GM10248 (cell line): ENCODE results near the gene NUMA1.

Experiments used
- CTCF ChIA-PET: fragments of 300-600 bp; sonication (Branson Sonifier 250); formaldehyde crosslinking; extraction: SDS; loops from one replicate; lab custom pipeline; 2021; ENCODE audit warnings: antibody characterized with exemption; lab: Yijun Ruan, JAX
- POLR2A ChIA-PET: fragments of 350-650 bp; sonication (Branson Sonifier 250); formaldehyde crosslinking; extraction: SDS; loops from one replicate; lab custom pipeline; 2020; ENCODE audit warnings: antibody characterized with exemption; lab: Yijun Ruan, JAX
- DNase-seq: peaks from one replicate; pipeline ENCODE4 v3.0.0; 2012; ENCODE audit errors: extremely low spot score
- TF ChIP-seq, protein P1 (sequence below): IDR thresholded peaks from 2 replicates; pipeline ENCODE4 v1.5.1; 2012; ENCODE audit warnings: mild to moderate bottlenecking, low read depth; ENCODE audit errors: extremely low read depth, missing control alignments, control extremely low read depth

NUMA1 gene

DNA sequence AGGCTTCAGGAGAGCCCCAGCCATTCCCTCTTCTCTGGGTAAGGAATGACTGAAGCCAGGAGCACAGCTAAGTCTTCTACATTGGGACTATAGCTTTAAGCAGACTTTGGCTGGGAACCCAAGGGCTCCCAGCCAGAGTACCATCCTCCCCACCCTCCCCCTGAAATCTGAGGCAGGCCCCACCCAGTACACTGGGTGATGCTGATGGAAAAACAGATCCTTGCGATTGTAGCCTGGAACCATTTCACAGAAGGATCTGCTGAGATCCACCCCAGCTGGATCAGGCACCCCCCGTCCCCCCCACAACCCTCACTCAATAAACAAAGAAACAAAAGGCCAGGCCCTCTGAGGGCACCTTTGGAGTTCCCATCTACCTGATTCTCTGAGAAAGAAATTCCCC lies 41.9 kb downstream of the NUMA1 start:
- TF ChIP-seq, protein P1, sequence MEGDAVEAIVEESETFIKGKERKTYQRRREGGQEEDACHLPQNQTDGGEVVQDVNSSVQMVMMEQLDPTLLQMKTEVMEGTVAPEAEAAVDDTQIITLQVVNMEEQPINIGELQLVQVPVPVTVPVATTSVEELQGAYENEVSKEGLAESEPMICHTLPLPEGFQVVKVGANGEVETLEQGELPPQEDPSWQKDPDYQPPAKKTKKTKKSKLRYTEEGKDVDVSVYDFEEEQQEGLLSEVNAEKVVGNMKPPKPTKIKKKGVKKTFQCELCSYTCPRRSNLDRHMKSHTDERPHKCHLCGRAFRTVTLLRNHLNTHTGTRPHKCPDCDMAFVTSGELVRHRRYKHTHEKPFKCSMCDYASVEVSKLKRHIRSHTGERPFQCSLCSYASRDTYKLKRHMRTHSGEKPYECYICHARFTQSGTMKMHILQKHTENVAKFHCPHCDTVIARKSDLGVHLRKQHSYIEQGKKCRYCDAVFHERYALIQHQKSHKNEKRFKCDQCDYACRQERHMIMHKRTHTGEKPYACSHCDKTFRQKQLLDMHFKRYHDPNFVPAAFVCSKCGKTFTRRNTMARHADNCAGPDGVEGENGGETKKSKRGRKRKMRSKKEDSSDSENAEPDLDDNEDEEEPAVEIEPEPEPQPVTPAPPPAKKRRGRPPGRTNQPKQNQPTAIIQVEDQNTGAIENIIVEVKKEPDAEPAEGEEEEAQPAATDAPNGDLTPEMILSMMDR: no peak
- DNase-seq: no peak
- ChIA-PET CTCF (interaction anchor here (0.7 to 14.3 kb wide), 16 partner anchors 8 to 393 kb away, joined by 3 to 159 read pairs (median 4); no protein-coding TSS in a partner anchor), POLR2A (interaction anchor here (1.6 kb wide), 1 partner anchor 23 kb away, joined by 3 read pairs; no protein-coding TSS in a partner anchor)

DNA sequence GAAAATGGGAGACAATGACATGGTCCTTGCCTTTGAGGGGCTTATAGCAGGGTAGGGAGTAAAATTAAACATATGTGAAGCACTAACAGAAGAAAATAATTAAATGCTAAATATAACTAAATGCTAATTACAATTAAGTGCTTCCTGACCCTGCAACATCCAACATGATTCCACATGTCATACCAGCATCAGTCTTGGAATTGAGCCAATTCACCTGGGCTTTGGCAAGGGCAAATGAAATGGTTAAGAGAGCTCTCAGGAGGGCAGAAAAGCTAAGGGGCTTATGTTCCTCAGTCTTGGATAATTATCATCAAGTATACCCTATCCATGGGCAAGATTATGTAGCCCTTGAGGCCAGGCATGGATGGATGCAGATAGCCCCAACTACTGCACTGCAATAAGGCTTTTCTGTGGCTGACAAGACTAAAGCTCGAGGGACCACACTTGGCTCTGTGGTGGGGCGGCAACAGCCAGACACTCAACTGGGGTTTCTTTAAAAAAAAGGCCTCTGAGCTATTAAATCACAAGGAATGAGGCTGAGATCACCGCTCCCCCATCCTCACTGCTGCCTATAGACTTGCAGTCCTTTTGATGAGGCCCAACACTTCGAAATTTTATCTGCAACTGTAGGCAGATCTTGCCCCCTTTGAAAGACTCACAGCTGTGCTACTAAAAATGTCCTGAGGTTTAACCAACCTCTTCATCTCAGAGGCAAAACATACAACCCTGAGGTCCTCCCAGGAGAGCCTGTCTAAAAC lies 42.6 kb downstream of the NUMA1 start:
- ChIA-PET CTCF (interaction anchor here (0.7 to 14.3 kb wide), 9 partner anchors 9 to 394 kb away, joined by 3 to 159 read pairs (median 4); no protein-coding TSS in a partner anchor), POLR2A (no interaction called here)
- DNase-seq: no peak
- TF ChIP-seq, protein P1: no peak

DNA sequence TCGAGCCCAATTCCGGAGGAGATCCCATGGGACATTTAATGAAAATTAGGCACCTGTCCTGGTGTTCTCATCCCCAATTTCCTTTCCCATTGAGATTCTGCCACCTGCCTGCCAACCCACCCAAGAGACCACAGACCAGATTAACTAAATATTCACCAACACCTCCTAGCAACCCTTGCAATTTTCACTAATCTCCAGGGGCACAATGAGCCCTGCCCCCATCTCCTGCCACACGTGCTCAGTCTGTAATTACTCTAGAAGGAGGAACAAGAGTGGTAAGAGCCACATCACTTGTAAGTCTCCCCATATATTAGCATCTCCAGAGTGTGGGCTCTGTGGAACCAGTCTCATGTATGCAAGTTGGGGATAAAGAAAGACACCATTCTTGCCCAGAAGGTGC lies 43.7 kb downstream of the NUMA1 start:
- ChIA-PET CTCF (interaction anchor here (0.7 to 14.3 kb wide), 5 partner anchors 13 to 107 kb away, joined by 3 to 159 read pairs (median 4); no protein-coding TSS in a partner anchor), POLR2A (no interaction called here)
- no peak for DNase-seq
- TF ChIP-seq, protein P1: no peak

DNA sequence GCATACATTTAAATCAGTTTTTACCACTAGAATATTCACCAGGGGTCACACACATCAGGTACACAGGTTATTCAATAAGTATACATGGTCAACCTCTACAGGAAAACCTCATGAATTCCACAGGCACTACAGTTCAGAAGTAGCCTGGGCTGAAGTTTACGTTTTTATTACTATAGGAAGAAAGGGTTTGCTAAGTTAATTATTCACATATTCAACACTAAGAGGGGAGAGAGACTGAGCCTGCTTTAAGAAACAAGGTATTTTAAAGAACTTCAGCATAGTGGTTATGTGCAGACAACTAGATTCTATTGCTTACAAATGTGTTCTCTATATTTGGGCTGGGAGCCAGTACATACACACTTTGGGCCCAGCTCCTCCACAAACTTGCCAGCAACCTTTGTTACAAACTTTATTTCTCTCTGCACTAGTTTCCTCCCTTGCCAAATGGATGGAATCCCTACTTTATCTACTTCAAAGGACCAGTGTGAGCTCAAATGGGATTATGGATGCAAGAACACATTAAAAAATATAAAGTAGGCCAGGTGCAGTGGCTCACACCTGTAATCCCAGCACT lies 49.8 kb downstream of the NUMA1 start:
- TF ChIP-seq, protein P1: no peak
- ChIA-PET POLR2A (interaction anchor here (0.6 kb wide), 1 partner anchor 9 kb away, joined by 3 read pairs; no protein-coding TSS in a partner anchor), CTCF (interaction anchor here (1.6 to 14.3 kb wide), 7 partner anchors 7 to 401 kb away, joined by 4 to 159 read pairs (median 21); no protein-coding TSS in a partner anchor)
- no peak for DNase-seq

GRCh38 chr11:72026090-72026489 lies 54.3 kb downstream of the NUMA1 start:
- TF ChIP-seq, protein P1: no peak
- ChIA-PET CTCF (interaction anchor here (0.7 to 7.3 kb wide), 16 partner anchors 11 to 405 kb away, joined by 3 to 208 read pairs (median 20); partner anchors contain the start of gene FOLR2), POLR2A (interaction anchor here (1.1 to 1.3 kb wide), 3 partner anchors 21 to 64 kb away, joined by 3 to 6 read pairs (median 4); no protein-coding TSS in a partner anchor)
- DNase-seq: no peak

- ChIA-PET POLR2A (no interaction called here), CTCF (interaction anchor here (1.2 to 7.3 kb wide), 35 partner anchors 9 to 410 kb away, joined by 3 to 208 read pairs (median 11); partner anchors contain the start of genes ANAPC15, CLPB, LAMTOR1 and TOMT)
- DNase-seq: no peak
- TF ChIP-seq, protein P1: no peak
Measured at GRCh38 chr11:72024069-72024754, 56.1 kb downstream of the NUMA1 start.
